ENCODE data around the gene JPH2.

Gene JPH2

GRCh38 chr20:44123874-44124535 lies 63.0 kb downstream of the JPH2 start:
- DNase-seq, result no peak

DNA sequence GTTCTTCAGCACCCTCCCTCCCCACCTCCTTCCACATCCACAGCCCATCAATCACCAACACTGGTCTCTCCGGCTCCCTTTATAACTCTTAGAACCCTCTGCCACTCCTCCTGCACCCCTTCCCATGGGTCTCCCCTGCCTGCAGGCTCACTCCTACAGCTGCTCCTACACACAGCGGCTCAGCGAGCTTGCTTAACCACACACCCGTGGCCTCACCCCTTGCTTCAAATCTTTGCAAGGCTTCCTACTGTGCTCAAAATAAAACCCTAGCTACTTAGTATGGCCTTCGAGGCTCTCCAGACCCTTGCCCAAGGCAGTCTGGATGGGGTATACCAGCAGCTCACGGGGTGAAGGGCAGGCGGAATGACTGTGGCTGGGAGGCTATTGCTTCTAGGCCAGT lies 63.7 kb downstream of the JPH2 start:
- DNase-seq, result no peak

- no peak for DNase-seq
These were observed 66.1 kb downstream of the JPH2 start for GRCh38 chr20:44120676-44121425.

GRCh38 chr20:44118185-44119033 lies 68.6 kb downstream of the JPH2 start:
- no peak for DNase-seq

- DNase-seq, result no peak
These were observed 69.4 kb downstream of the JPH2 start for GRCh38 chr20:44117296-44118184.

DNA sequence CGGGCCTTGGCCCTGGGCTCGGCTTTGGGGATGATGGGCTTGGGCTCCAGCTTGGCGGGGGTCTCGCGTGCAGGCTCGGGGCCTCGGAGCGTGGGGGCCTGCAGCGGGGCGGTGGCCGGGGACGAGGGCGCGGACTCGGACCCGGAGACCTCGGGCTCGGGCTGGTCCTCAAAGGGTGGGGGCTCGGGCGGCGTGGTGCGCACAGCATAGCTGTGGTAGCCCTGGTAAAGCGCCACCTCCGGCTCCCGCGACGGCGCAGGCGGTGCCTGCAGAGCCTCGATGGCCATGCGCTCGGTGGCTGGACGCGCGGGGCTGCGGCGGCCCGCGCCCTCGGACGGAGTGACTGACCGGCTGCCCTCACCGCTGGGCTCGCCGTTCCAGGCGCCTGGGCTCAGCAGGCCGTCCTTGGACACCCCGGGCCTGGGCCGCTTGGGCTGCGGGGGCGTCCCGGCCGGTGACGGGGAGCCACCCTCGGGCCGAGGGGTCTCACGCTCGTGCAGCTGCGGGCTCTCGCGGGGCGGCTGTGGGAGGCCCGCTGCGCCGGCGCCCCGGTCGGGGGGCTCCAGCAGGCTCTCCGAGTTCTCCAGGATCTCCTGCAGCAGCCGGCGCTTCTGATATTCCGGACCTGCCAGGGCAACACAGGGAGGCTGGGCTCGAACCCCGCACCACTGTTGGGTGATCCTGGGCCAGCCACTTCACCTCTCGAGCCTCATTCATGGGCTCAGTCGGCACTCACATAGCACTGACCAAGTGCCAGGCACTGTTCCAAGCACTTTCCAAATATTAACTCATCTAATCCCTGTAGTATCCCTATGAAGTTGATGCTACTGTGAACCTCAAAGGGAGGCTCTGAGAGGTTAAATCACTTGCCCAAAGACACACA lies 71.0 kb downstream of the JPH2 start:
- DNase-seq, result no peak

GRCh38 chr20:44115181-44115580 lies 71.8 kb downstream of the JPH2 start:
- DNase-seq, result no peak

DNA sequence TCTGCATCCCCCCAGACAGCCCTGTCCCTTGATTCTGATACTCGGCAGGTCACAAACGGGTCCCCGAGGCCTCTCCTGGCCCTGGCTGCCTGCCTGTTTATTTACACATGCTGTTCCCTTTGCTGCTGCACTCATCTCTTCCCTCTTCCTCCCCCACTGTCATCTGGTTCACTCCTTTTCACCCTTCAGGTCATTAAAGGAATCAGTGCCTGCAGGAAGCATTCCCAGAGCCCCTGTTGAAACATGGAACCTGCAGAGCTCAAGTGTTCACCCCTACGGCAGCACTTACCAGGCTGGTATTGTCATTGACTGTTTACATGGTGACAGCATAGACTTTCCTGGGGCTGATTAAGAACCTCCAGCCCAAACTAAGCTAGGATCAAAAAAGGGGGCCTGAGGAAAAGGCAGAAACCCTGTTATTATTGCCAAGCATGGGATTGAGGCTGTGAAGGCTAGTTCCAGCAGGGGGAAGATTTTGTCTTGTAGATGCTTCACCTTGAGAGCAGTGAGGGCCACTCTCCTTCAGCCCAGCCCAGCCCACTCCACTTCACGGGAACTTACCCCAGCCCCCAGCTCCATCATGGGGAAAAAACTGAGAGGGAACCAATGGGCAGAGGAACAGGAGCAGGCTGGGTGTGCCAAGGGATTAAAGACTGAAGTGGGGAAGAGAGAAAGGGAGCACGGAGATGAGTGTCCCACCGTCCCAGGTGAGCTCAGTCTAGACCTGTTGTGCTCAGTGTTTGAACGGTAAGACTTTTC lies 73.2 kb downstream of the JPH2 start:
- no peak for DNase-seq

DNA sequence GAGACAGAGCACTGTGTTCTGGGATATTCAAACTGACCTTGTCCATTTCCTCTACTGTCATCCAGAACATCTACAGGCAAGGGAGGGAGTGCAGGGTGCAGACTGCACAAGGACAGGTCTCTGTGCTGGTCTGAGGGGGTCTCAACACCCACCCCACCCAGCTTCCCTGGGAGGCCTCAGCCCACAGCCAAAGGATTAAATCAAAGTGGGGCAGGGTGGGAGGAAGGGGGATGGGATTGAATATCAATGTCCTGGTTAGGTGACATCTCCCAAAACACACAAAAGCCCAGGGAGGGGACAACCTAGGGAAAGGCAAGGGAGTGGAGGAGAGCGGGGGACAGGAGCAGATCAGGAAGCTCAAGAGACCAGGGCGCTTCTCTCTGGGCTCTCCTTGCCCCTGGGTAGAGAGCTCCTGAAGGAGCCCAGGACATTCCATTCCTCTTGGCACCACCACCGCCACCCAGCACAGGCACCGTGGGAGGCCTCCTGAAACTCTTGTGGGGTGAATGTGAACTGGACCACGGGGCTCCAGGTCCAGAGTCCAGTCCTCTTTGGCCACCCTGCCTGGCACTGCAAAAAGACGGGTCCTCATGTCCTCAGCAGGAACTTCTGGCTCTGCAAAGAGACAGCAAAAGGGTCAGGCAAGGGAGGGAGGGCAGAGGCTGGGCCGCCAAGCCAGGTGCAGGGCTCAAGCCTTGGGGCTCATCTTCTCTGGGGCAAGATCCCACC lies 73.9 kb downstream of the JPH2 start:
- DNase-seq, result no peak

DNA sequence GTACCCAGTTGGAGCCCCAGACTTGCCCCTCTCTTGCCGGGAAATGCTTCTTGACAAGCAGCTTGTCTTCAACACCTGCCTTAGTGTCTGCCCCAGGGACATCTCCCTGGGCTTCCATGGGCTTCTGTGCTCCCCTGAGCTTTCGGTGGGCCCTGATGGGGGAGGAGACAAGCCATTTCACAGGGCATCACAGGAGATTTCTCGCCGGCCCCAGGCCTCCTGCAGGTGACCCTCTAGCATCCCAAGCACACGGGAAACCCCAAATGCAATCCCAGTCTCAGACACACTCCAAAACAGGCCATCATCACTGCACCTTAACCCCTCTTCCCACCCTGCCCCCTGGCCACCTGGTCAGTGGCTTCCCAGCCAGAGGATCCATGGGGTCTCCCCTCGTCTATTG lies 74.5 kb downstream of the JPH2 start:
- no peak for DNase-seq

- no peak for DNase-seq
These were observed 75.2 kb downstream of the JPH2 start for GRCh38 chr20:44111712-44112335.

DNA sequence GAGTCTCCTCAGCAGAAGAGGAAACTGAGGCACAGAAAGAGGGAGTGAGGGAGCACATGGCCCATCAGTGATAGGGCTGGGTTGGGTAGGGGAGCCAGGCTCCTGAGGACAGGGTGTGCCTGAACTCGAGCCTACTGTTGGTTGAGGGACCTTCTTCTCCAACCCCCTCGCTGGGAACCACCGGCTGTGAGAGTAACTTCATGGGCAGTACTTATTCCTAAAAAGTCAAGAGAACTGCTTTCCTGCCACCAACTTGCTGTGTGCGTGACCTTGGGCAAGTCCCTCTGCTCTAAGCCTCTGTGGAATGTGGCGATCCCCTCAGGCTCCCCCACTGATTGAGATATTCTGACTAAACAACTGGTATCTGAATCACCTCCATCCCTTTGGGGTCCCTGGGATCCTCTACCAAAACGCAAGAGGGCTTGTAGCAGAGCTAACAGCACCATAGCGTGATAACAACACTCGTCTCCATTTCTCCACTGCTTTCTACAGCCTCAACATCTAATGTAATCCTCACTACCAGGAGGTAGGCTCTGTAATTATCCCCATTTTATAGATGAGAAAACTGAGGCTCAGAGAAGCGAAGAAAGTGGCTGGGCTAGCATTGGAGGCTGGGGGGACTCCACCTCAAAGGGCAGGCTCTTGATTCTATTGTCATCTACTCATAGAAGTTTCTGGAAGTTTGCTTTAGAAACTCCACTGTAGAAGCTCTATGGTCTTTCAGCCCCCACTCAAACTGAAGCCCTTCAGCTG lies 76.0 kb downstream of the JPH2 start:
- no peak for DNase-seq

DNA sequence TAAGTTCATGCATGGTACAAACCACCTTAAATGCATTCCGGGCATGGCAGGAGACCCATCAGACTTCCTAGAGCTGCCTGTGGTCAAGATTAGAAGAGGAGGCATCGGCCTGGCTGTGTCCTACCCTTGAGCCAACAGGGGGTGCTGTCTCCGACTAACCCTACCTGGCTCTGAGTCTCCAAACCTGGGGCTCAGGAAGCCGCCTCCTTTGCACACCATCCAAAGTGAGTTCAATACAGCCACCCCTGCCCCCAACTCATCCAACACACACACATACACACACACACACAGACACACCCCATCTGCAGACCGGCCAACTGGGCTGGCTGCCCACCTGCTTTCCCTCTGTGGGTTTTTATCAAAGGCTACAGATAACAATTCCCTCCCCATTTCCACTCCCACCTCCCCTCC lies 77.0 kb downstream of the JPH2 start:
- DNase-seq, result no peak

GRCh38 chr20:44106615-44107014 lies 80.4 kb downstream of the JPH2 start:
- no peak for DNase-seq

DNA sequence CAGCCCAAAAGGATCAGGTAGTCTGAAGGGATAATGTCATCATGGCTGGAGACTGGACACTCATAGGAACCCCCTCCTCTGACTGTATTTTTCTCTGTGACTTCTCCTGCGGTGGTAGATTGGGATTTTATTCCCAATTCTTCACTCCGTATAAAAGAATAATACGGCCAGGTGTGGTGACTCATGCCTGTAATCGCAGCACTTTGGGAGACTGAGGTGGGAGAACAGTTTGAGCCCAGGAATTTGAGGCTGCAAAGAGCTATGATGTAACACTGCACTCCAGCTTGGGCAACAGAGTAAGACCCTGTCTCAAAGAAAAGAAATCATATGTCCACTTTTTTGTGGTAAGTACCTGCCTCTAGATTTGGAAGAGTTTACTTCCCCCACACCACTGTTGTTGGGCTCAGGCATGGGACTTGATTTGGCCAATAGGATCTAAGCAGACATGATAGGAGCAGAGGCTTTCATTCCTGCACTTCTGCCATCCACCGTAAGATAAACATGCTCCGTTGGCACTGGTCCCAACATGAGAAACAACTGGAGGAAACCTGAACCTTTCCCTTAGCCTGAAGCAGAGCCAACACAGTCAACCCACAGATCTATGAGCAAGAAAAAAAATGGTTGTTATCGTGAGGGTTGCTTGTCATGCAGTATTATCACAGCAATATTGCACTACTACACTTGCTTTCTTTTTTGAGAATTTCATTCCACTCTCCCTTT lies 82.0 kb downstream of the JPH2 start:
- DNase-seq, result peak; percentile 45

DNA sequence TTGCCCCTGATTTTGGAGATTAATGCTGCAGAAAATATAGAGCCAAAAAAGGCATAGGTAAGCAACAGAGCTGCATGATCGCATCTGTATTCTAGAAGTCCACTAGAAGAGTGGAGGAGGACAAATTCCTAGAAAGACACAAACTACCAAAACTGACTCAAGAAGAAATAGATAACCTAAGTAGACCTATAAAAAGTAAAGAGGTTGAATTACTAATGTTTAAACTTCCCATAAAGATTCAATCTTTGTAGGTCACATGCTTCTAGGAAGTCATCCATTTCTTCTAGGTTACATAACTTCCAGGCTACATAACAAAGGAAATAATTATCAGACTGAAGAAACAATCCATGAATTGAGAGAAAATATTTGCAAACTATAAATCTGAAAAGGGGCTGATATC lies 84.4 kb downstream of the JPH2 start:
- DNase-seq, result no peak

DNA sequence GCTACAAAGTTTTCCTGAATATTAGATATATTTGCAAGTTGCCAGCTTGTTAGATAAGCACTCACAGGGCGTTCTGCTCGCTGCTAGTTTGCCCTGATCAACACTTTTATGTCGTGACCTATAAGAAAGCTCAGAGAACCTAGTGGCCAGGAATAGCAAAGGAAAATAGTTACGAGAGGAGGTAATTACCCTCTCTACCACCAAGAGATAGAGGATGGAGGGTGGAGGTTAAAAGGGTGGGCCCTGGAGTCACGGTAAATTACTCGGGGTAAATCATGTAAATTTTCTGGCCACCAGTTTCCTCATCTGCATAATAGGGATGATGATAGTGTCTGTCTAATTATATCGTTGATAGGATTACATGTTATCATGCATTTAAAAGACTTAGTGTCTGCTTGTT lies 87.2 kb downstream of the JPH2 start:
- no peak for DNase-seq

DNA sequence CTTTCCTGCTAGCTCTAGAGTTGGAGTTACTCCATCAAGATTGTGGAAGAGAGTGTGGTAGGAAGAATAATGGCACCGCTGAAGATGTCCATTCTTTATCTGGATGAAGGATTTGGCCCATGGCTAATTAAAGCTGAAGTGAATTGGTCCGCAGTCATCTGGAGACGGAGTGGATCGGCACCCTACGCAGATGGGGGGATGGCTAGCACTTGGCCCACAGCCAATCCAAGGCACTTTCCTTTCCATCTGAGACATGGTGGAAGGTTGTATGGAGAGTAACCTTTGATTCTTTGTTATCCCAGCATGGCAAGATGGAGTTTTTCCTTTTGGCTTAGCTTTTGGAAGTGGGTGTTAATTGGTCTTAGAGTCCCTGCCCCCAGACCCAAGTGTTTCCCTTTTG lies 88.3 kb downstream of the JPH2 start:
- no peak for DNase-seq
